ENCODE data around the gene ZNF385C.

The ZNF385C gene

GRCh38 chr17:41982026-41982760, 116.1 kb downstream of the ZNF385C start:
- Histone ChIP-seq H3K4me1 (ENCODE audit: control insufficient read depth, insufficient read depth, low read length) (no peaks in the 10 kb centered on the region), H3K27ac (ENCODE audit: low read length) (peak overlapping the region; percentile 24), H3K27me3 (ENCODE audit: control insufficient read depth in 1 of 2, insufficient read depth in 2 of 2, low read length in 2 of 2) (no peaks in the 10 kb centered on the region), H3K9ac (ENCODE audit: low read length in 2 of 2) (no peak overlapping the region), H3K9me3 (ENCODE audit: control insufficient read depth in 2 of 2, low read length in 2 of 2) (no peaks in the 10 kb centered on the region), H3K36me3 (ENCODE audit: control insufficient read depth in 2 of 2, insufficient read depth in 2 of 2, low read length in 2 of 2) (peaks cover 49 to 56% of the 10 kb centered on the region in 2 donors), H3K4me3 (ENCODE audit: low read length in 2 of 2) (no peak overlapping the region)

GRCh38 chr17:41977991-41978390, 120.3 kb downstream of the ZNF385C start:
- Histone ChIP-seq H3K27me3 (ENCODE audit: control insufficient read depth in 1 of 2, insufficient read depth in 2 of 2, low read length in 2 of 2) (no peaks in the 10 kb centered on the region), H3K4me3 (ENCODE audit: low read length in 2 of 2) (no peak overlapping the region), H3K27ac (ENCODE audit: low read length) (no peak overlapping the region), H3K9me3 (ENCODE audit: control insufficient read depth in 2 of 2, low read length in 2 of 2) (no peaks in the 10 kb centered on the region), H3K9ac (ENCODE audit: low read length in 2 of 2) (no peak overlapping the region), H3K36me3 (ENCODE audit: control insufficient read depth in 2 of 2, insufficient read depth in 2 of 2, low read length in 2 of 2) (peaks cover 45 to 61% of the 10 kb centered on the region in 2 donors), H3K4me1 (ENCODE audit: control insufficient read depth, insufficient read depth, low read length) (peaks cover 14% of the 10 kb centered on the region)

DNA sequence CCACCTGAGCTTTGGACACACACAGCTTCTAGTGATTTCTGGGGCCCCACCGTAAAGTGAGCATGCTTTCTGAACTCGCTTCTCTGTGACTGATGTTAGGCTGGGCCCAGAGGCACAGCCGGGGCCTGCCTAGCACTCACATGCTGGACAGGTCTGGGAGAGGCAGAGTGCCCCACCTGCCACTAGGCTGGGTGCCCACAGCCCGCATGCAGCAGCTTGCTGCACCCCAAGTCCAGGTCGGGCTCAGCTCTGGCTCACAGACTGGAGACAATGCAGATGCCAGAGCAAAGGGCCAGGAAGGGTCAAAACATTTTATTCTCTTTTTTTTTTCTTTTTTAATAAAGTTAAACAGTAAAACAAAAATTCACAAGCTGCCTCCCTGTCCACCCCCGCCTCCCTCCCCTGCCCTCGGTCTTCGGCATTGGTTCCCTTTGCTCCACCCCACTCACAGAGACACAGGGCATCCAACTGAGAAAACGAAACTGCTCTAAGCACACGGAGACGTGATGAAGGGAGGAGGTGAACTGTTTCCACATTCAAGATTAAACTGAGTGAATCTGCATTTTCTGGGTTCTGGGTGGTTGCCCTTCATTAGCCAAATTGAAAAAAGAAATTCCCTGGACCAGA, 122.0 kb downstream of the ZNF385C start:
- H3K9me3 ChIP-seq (ENCODE audit: control insufficient read depth in 2 of 2, low read length in 2 of 2), result no peaks in the 10 kb centered on the region
- peak overlapping the region in 1 of 2 donors; percentile 37 for H3K9ac ChIP-seq (ENCODE audit: low read length in 2 of 2)
- H3K4me1 ChIP-seq (ENCODE audit: control insufficient read depth, insufficient read depth, low read length), result peaks cover 23% of the 10 kb centered on the region
- peaks cover 47 to 62% of the 10 kb centered on the region in 2 donors for H3K36me3 ChIP-seq (ENCODE audit: control insufficient read depth in 2 of 2, insufficient read depth in 2 of 2, low read length in 2 of 2)
- no peaks in the 10 kb centered on the region for H3K27me3 ChIP-seq (ENCODE audit: control insufficient read depth in 1 of 2, insufficient read depth in 2 of 2, low read length in 2 of 2)
- H3K4me3 ChIP-seq (ENCODE audit: low read length in 2 of 2), result peak overlapping the region in 1 of 2 donors; percentile 35
- peak overlapping the region; percentile 67 for H3K27ac ChIP-seq (ENCODE audit: low read length)

Data from stomach smooth muscle (tissue), 2 donors.